ENCODE results near the gene COG6. TPM values are rescaled to one million over a fixed set of nuclear protein-coding genes. Genes with fewer than 3 reads are reported as not detected.

COG6 gene
- total RNA-seq: 10 to 100 TPM; 10.4 to 10.7 TPM
- 1 to 10 TPM; 4.5 to 5.5 TPM for polyA plus RNA-seq

DNA sequence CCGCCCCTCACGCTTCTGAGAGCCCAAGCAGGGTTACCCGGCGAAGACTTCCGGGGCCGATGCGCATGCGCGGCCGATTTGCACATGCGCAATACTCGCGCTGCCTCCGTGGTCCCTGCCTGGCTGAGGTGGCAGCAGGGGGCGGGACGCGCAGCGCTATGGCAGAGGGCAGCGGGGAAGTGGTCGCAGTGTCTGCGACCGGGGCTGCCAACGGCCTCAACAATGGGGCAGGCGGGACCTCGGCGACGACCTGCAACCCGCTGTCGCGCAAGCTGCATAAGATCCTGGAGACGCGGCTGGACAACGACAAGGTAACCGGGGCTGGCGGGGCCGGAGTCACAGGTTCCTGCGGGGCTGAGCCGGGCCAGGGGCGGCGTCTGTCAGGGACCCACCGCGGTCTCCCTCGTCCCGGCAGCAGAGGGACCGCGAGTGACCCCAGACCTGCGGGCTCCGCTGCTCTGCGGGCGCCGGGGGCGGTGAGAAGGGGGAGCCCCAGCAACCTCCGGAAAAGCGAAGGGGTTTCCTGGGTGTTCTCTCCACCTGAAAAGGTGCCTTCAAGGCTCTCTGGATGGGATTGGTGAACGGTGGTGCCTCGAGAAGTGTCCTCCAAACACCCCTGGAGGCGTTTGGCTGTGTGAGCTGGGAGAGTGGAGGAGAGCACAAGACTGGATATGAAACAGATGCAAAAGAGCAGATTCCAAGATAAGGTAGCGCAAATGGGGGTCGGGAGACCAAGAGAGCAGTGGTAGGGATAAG is at the start of gene COG6:
Gene COG6, plus strand, starts transcription at position 94 of the 756 bp plus-strand sequence. Its CDS starts 65 bp downstream, at position 159.
- no peak for TF ChIP-seq FOXA2 (IDR thresholded peaks at IDR 0.05)
- TF ChIP-seq, protein P1, sequence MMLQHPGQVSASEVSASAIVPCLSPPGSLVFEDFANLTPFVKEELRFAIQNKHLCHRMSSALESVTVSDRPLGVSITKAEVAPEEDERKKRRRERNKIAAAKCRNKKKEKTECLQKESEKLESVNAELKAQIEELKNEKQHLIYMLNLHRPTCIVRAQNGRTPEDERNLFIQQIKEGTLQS (IDR thresholded peaks at IDR 0.05): no peak
- peak in 1 of 2 donors; percentile 73 for TF ChIP-seq GABPA (IDR thresholded peaks at IDR 0.05 in 1 of 2, conservative IDR thresholded peaks at IDR 0.05 in 1 of 2)
- TF ChIP-seq RXRA (IDR thresholded peaks at IDR 0.05): no peak
- peak; percentile 80 for TF ChIP-seq YY1 (IDR thresholded peaks at IDR 0.05)
- Histone ChIP-seq H3K27ac (ENCODE audit: low read depth in 1 of 2, low read length in 2 of 2) (peak within 1 kb of the TSS in 1 of 2 donors; percentile 5), H3K9ac (ENCODE audit: low read depth in 1 of 2, low read length in 2 of 2) (peak within 1 kb of the TSS; percentile 4 to 62), H3K36me3 (ENCODE audit: control insufficient read depth in 4 of 4, insufficient read depth in 3 of 4, low read depth in 1 of 4, low read length in 3 of 4) (peaks cover 0 to 2% (median 0%) of the 10 kb centered on the region in 4 donors), H3K9me3 (ENCODE audit: control insufficient read depth in 4 of 4, low read length in 3 of 4) (no peaks in the 10 kb centered on the region), H3K27me3 (ENCODE audit: control insufficient read depth in 4 of 4, insufficient read depth in 4 of 4, low read length in 3 of 4) (no peaks in the 10 kb centered on the region), H3K4me1 (ENCODE audit: control insufficient read depth in 4 of 4, insufficient read depth in 4 of 4, low read length in 3 of 4) (peaks cover 0 to 10% (median 4%) of the 10 kb centered on the region in 4 donors), H3K4me3 (ENCODE audit: low read depth in 1 of 3, low read length in 3 of 3) (peak within 1 kb of the TSS; percentile 36 to 90 (median 83))
- peak; percentile 97 for DNase-seq (ENCODE audit: low spot score)
- under 1% methylated on average over 59 of the region's 59 CpGs for WGBS

DNA sequence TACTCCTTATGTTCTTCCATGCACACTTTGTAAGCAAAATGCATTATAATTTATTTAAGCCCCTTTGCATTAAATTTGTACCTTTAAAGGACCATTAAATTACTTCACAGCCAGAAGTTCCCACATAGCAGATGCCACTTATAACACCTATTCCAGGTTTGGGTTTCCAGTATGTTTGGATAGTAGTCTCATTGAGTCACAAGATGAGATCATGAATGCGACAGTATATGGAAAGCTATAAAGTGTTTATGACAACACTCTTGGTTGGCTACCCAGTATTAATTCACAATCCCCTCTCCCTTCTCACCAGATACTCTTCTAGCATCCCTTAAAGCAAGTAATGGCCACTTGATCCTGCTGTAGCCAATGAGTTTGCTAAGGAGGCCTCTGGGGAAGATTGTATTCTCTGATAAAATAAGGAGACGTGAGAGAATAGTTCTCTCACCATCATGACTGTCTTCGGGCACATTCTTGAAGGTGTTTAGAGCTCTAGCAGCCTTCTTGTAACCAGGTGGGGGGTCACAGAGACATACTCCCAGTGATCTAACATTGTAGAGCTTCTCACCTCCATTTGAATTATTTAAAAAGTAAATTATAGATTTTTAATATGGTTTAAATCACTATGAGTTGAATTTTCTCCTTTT is 49.7 kb upstream of the COG6 start:
- Histone ChIP-seq H3K36me3 (ENCODE audit: control insufficient read depth in 4 of 4, insufficient read depth in 3 of 4, low read depth in 1 of 4, low read length in 3 of 4) (no peaks in the 10 kb centered on the region), H3K27me3 (ENCODE audit: control insufficient read depth in 4 of 4, insufficient read depth in 4 of 4, low read length in 3 of 4) (peaks cover 0 to 9% (median under 1%) of the 10 kb centered on the region in 4 donors), H3K4me3 (ENCODE audit: low read depth in 1 of 3, low read length in 3 of 3) (no peak overlapping the region), H3K27ac (ENCODE audit: low read depth in 1 of 2, low read length in 2 of 2) (no peak overlapping the region), H3K9ac (ENCODE audit: low read depth in 1 of 2, low read length in 2 of 2) (no peak overlapping the region), H3K9me3 (ENCODE audit: control insufficient read depth in 4 of 4, low read length in 3 of 4) (no peaks in the 10 kb centered on the region), H3K4me1 (ENCODE audit: control insufficient read depth in 4 of 4, insufficient read depth in 4 of 4, low read length in 3 of 4) (peaks cover 4 to 15% (median 8%) of the 10 kb centered on the region in 4 donors)
- no peak for DNase-seq (ENCODE audit: low spot score)
- TF ChIP-seq HNF4A (conservative IDR thresholded peaks at IDR 0.05): no peak
- TF ChIP-seq NR2F2 (IDR thresholded peaks at IDR 0.05): no peak
- TF ChIP-seq, protein P2, sequence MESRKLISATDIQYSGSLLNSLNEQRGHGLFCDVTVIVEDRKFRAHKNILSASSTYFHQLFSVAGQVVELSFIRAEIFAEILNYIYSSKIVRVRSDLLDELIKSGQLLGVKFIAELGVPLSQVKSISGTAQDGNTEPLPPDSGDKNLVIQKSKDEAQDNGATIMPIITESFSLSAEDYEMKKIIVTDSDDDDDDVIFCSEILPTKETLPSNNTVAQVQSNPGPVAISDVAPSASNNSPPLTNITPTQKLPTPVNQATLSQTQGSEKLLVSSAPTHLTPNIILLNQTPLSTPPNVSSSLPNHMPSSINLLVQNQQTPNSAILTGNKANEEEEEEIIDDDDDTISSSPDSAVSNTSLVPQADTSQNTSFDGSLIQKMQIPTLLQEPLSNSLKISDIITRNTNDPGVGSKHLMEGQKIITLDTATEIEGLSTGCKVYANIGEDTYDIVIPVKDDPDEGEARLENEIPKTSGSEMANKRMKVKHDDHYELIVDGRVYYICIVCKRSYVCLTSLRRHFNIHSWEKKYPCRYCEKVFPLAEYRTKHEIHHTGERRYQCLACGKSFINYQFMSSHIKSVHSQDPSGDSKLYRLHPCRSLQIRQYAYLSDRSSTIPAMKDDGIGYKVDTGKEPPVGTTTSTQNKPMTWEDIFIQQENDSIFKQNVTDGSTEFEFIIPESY (IDR thresholded peaks at IDR 0.05): no peak
- TF ChIP-seq, protein P3, sequence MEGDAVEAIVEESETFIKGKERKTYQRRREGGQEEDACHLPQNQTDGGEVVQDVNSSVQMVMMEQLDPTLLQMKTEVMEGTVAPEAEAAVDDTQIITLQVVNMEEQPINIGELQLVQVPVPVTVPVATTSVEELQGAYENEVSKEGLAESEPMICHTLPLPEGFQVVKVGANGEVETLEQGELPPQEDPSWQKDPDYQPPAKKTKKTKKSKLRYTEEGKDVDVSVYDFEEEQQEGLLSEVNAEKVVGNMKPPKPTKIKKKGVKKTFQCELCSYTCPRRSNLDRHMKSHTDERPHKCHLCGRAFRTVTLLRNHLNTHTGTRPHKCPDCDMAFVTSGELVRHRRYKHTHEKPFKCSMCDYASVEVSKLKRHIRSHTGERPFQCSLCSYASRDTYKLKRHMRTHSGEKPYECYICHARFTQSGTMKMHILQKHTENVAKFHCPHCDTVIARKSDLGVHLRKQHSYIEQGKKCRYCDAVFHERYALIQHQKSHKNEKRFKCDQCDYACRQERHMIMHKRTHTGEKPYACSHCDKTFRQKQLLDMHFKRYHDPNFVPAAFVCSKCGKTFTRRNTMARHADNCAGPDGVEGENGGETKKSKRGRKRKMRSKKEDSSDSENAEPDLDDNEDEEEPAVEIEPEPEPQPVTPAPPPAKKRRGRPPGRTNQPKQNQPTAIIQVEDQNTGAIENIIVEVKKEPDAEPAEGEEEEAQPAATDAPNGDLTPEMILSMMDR (IDR thresholded peaks at IDR 0.05; ENCODE audit: low read depth, low read length, missing input control): no peak
- TF ChIP-seq RAD21 (IDR thresholded peaks at IDR 0.05): no peak
- no peak for TF ChIP-seq FOXA1 (IDR thresholded peaks at IDR 0.05)
- no peak for TF ChIP-seq TAF1 (conservative IDR thresholded peaks at IDR 0.05)
- 85% methylated on average over 3 of the region's 3 CpGs for WGBS

DNA sequence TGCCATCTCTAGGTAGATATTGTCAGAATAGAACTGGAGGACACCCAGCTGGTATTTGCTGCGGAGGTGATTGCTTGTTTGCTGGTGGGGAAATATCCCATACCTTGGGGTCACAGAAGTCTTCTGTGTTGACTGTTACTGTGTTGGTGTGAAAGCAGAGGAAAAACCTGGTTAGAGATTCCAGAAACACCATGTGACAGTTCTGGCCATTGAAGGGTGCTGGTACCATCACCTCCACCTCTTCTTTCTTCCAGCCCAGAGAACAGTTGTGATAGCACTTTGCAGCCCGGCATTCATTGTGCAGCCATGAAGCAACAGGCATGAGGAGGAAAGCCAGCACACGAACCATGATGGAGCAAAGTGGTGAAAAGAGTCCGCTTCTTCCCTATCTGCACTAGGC is 47.6 kb upstream of the COG6 start:
- no peaks in the 10 kb centered on the region for H3K27me3 ChIP-seq (ENCODE audit: control insufficient read depth in 4 of 4, insufficient read depth in 4 of 4, low read length in 3 of 4)
- no peak overlapping the region for H3K27ac ChIP-seq (ENCODE audit: low read depth in 1 of 2, low read length in 2 of 2)
- H3K9ac ChIP-seq (ENCODE audit: low read depth in 1 of 2, low read length in 2 of 2): no peak overlapping the region
- WGBS: 91% methylated on average over 4 of the region's 4 CpGs
- DNase-seq (ENCODE audit: low spot score): no peak
- H3K36me3 ChIP-seq (ENCODE audit: control insufficient read depth in 4 of 4, insufficient read depth in 3 of 4, low read depth in 1 of 4, low read length in 3 of 4): no peaks in the 10 kb centered on the region
- H3K4me1 ChIP-seq (ENCODE audit: control insufficient read depth in 4 of 4, insufficient read depth in 4 of 4, low read length in 3 of 4): peaks cover 0 to 6% (median 4%) of the 10 kb centered on the region in 4 donors
- H3K4me3 ChIP-seq (ENCODE audit: low read depth in 1 of 3, low read length in 3 of 3): no peak overlapping the region
- no peaks in the 10 kb centered on the region for H3K9me3 ChIP-seq (ENCODE audit: control insufficient read depth in 4 of 4, low read length in 3 of 4)
- TF ChIP-seq FOXA1 (IDR thresholded peaks at IDR 0.05): no peak
- TF ChIP-seq EGR1 (IDR thresholded peaks at IDR 0.05; ENCODE audit: low read depth in 2 of 2): no peak
- TF ChIP-seq, protein P3 (IDR thresholded peaks at IDR 0.05; ENCODE audit: low read depth, low read length, missing input control): no peak
- no peak for TF ChIP-seq HNF4A (conservative IDR thresholded peaks at IDR 0.05)
- TF ChIP-seq, protein P2 (IDR thresholded peaks at IDR 0.05): no peak
- TF ChIP-seq NR2F2 (IDR thresholded peaks at IDR 0.05): no peak
- no peak for TF ChIP-seq FOXA2 (IDR thresholded peaks at IDR 0.05)
- no peak for TF ChIP-seq YY1 (IDR thresholded peaks at IDR 0.05)
- no peak for TF ChIP-seq GABPA (IDR thresholded peaks at IDR 0.05 in 1 of 2, conservative IDR thresholded peaks at IDR 0.05 in 1 of 2)
- TF ChIP-seq TAF1 (conservative IDR thresholded peaks at IDR 0.05): no peak
- no peak for TF ChIP-seq RAD21 (IDR thresholded peaks at IDR 0.05)
- TF ChIP-seq, protein P1 (IDR thresholded peaks at IDR 0.05): no peak
- no peak for TF ChIP-seq JUND (IDR thresholded peaks at IDR 0.05)

Data from liver (tissue), 9 donors.